ENCODE results near the gene XPO5. TPM values are rescaled to one million over a fixed set of nuclear protein-coding genes. Genes with fewer than 3 reads are reported as not detected.

XPO5 gene
- polyA plus RNA-seq, 1 of the 3 experiments (the other 2 are of a cell fraction), result 29.5 TPM

GRCh38 chr6:43522547-43523261 is 53.1 kb downstream of the XPO5 start:
- Histone ChIP-seq H3K27me3 (ENCODE audit: insufficient read depth) (no peaks in the 10 kb centered on the region), H3K4me1 (ENCODE audit: control insufficient read depth in 1 of 2, insufficient read depth in 2 of 2, low read depth in 1 of 2, low read length in 1 of 2) (peaks cover 0 to 9% of the 10 kb centered on the region in 2 experiments; a peak in 1 of 4 replicates), H3K9me3 (no peaks in the 10 kb centered on the region), H4K20me1 (ENCODE audit: insufficient read depth) (no peaks in the 10 kb centered on the region), H3K9me2 (no peaks in the 10 kb centered on the region), H3K4me2 (no peak overlapping the region), H3K4me3 (ENCODE audit: low read depth in 2 of 2, low read length in 1 of 2) (no peak overlapping the region), H3F3A (replicated peaks; ENCODE audit: insufficient read depth) (peaks cover 6% of the 10 kb centered on the region), H3K79me2 (ENCODE audit: insufficient read depth) (peaks cover 24% of the 10 kb centered on the region), H3K27ac (ENCODE audit: low read depth in 2 of 2, low read length in 1 of 2) (no peak overlapping the region; a peak in 1 of 4 replicates), H3K36me3 (replicated peaks in 1 of 2; ENCODE audit: control insufficient read depth in 1 of 2, insufficient read depth in 2 of 2, low read length in 1 of 2) (peaks cover 73 to 80% of the 10 kb centered on the region in 2 experiments), H3K9ac (no peak overlapping the region), H2AFZ (ENCODE audit: low read depth) (no peak overlapping the region)
- ChIA-PET CTCF (interaction anchor here (1.0 to 1.1 kb wide), 2 partner anchors 16 kb away, joined by 4 to 5 read pairs; no protein-coding TSS in a partner anchor), POLR2A (interaction anchor here (0.9 kb wide), 1 partner anchor 13 kb away, joined by 3 read pairs; the partner anchor contains the start of gene LRRC73)
- TF ChIP-seq YY1 (IDR thresholded peaks at IDR 0.05; ENCODE audit: low read depth) (no peak), EP300 (IDR thresholded peaks at IDR 0.05; ENCODE audit: borderline replicate concordance in 1 of 2, low read depth in 1 of 2, low read length in 1 of 2) (no peak), EZH2phosphoT487 (IDR thresholded peaks at IDR 0.05; ENCODE audit: borderline replicate concordance, low read depth) (no peak), CHD2 (IDR thresholded peaks at IDR 0.05; ENCODE audit: low read length, partially characterized antibody) (no peak), FOXM1 (IDR thresholded peaks at IDR 0.05; ENCODE audit: low read depth) (no peak), POLR2AphosphoS5 (IDR thresholded peaks at IDR 0.05; ENCODE audit: low read depth, low read length) (no peak; the same call in 1 of the 2 replicates), FOXJ3 (CRISPR knock-in tag; IDR thresholded peaks at IDR 0.05) (no peak), RAD21 (IDR thresholded peaks at IDR 0.05; ENCODE audit: low read length) (no peak), MAX (IDR thresholded peaks at IDR 0.05; ENCODE audit: low read depth) (no peak), CTCF (IDR thresholded peaks at IDR 0.05) (no peak), USF2 (IDR thresholded peaks at IDR 0.05; ENCODE audit: borderline replicate concordance, low read depth, low read length) (no peak), RXRA (IDR thresholded peaks at IDR 0.05; ENCODE audit: borderline replicate concordance, low read depth) (no peak), SMC3 (IDR thresholded peaks at IDR 0.05; ENCODE audit: low read depth, low read length) (no peak), GATA2 (CRISPR knock-in tag; IDR thresholded peaks at IDR 0.05) (no peak), REST (IDR thresholded peaks at IDR 0.05; ENCODE audit: low read depth, low read length) (no peak), PBX3 (IDR thresholded peaks at IDR 0.05) (no peak), NRF1 (IDR thresholded peaks at IDR 0.05; ENCODE audit: low read depth, low read length) (no peak)
- WGBS (ENCODE audit: low lambda C conversion rate), result 89% methylated on average over 8 of the region's 8 CpGs
- no peak for DNase-seq
